Gastrocnemius medialis (tissue), 4 donors: ENCODE results near the gene ROM1.

Experiments used
- CTCF ChIP-seq, 5 experiments: fragments of 450-650 bp in 3 of 5; fragments of 200-600 bp in 2 of 5; sonication (generic) in 2 of 5; IDR thresholded peaks in 4 of 5; conservative IDR thresholded peaks in 1 of 5; 1 replicate in 4 of 5; 2 replicates in 1 of 5; pipeline ENCODE4 v1.5.1; 2016 to 2019; ENCODE audit warnings: antibody characterized with exemption in 5 of 5, mild to moderate bottlenecking in 3 of 5, moderate library complexity in 3 of 5
- POLR2A ChIP-seq, 2 donors: fragments of 450-650 bp; IDR thresholded peaks; one replicate each; pipeline ENCODE4 v1.6.1; 2017; ENCODE audit warnings: antibody characterized with exemption in 2 of 2, mild to moderate bottlenecking in 2 of 2, moderate library complexity in 2 of 2

DNA sequence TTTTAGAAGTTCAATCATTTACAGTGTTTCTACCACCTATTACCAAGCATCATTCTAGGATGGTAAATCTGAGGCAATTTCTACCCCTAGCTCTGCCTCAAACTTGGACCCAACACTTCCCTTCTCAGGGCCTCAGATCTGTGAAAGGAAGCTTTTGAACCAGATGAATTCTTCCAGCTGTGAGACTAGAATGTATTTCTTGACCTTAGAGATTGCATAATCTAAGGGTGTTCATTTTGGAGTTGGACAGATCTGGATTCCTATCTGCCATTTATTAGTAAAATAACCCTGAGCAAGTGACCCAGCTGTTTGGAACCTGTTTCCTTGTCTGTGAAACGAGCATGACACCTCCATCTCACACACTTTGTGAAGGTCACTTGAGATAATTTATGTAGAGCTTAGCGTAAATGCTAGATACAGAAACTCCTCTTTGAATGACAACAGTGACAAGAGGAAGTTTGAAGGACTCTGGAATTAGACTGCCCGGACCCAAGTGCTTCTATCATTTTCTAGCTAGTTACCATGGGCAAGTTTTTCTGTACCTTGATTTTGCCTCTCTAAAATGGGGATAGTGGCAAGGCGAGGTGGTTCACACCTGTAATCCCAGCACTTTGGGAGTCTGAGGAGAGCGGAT is 43.9 kb downstream of the ROM1 start:
- TF ChIP-seq CTCF (IDR thresholded peaks at IDR 0.05 in 4 of 5, conservative IDR thresholded peaks at IDR 0.05 in 1 of 5) = no peak
- no peak for TF ChIP-seq POLR2A (IDR thresholded peaks at IDR 0.05)
